Tibial artery (tissue), 4 donors: ENCODE measurements around the gene NFATC1.

Experiments used
- DNase-seq, 2 donors: peaks; one replicate each; pipeline ENCODE4 v3.0.0-alpha.2; 2019
- H3K27ac ChIP-seq, 2 donors: fragments of 200-600 bp; sonication (generic) in 1 of 2; 1 replicate in 1 of 2; 2 replicates in 1 of 2; pipeline ENCODE4 v1.5.1; 2018 to 2019; ENCODE audit warnings: mild to moderate bottlenecking in 1 of 2
- H3K27me3 ChIP-seq, 2 donors: fragments of 200-600 bp; sonication (generic) in 1 of 2; one replicate each; pipeline versions ENCODE4 v1.5.1 to v1.6.0; 2016 to 2019
- H3K36me3 ChIP-seq, 3 donors: fragments of 200-600 bp; sonication (generic) in 2 of 3; one replicate each; pipeline ENCODE4 v1.5.1; 2016 to 2019; ENCODE audit warnings: mild to moderate bottlenecking in 2 of 3
- H3K4me1 ChIP-seq, 4 donors: fragments of 200-600 bp; sonication (generic) in 2 of 4; 1 replicate in 3 of 4; 2 replicates in 1 of 4; pipeline ENCODE4 v1.5.1; 2016 to 2019
- H3K4me3 ChIP-seq, 2 donors: fragments of 200-600 bp; sonication (generic) in 1 of 2; 1 replicate in 1 of 2; 2 replicates in 1 of 2; pipeline ENCODE4 v1.5.1; 2018 to 2019; ENCODE audit warnings: mild to moderate bottlenecking in 2 of 2
- H3K9me3 ChIP-seq, 3 donors: fragments of 200-600 bp; sonication (generic) in 1 of 3; one replicate each; pipeline ENCODE4 v1.5.1; 2016 to 2019
- CTCF ChIP-seq, 2 experiments: fragments of 200-600 bp in 1 of 2; fragments of 450-650 bp in 1 of 2; IDR thresholded peaks; one replicate each; pipeline ENCODE4 v1.5.1; 2017 to 2019; ENCODE audit warnings: antibody characterized with exemption in 2 of 2, mild to moderate bottlenecking in 1 of 2, moderate library complexity in 1 of 2
- intact Hi-C: fragments of 100-400 bp; cut with DNase I; formaldehyde crosslinking; loops from one replicate; pipeline ENCODE4 v1.15.0; 2023; ENCODE audit warnings: low total_unique reads

NFATC1 gene

GRCh38 chr18:79445696-79446561 is 50.2 kb downstream of the NFATC1 start:
- no peak for TF ChIP-seq CTCF (IDR thresholded peaks at IDR 0.05)
- no peaks in the 10 kb centered on the region for H3K9me3 ChIP-seq
- peaks cover 17 to 29% (median 26%) of the 10 kb centered on the region in 3 donors for H3K36me3 ChIP-seq
- H3K4me3 ChIP-seq = no peak overlapping the region
- peaks cover 0 to 26% (median 21%) of the 10 kb centered on the region in 4 donors for H3K4me1 ChIP-seq
- no peaks in the 10 kb centered on the region for H3K27me3 ChIP-seq
- no peak overlapping the region for H3K27ac ChIP-seq
- intact Hi-C loops = no loop called here
- DNase-seq = no peak

DNA sequence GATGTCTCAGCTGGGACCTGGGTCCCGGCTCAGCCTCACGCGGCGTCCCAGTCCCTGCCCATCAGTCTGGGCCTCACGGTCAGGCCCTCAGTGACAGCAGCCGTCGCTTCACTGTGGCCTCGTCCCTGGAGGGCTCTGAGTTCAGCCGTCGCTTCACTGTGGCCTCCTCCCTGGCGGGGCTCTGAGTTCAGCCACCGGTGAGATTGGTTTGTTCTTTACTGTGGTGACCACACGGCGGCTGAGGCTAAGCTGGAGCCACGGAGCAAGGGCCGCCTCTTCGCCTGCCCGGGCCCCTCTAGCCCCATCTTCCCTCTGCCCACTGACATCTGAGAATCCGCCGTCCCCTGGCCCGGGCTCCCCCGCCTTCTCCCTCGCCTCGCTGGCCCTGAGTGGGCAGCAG is 51.2 kb downstream of the NFATC1 start:
- intact Hi-C loops = no loop called here
- Histone ChIP-seq H3K4me1 (peaks cover 0 to 26% (median 21%) of the 10 kb centered on the region in 4 donors), H3K9me3 (no peaks in the 10 kb centered on the region), H3K27me3 (no peaks in the 10 kb centered on the region), H3K27ac (no peak overlapping the region), H3K36me3 (peaks cover 27 to 39% (median 36%) of the 10 kb centered on the region in 3 donors), H3K4me3 (no peak overlapping the region)
- TF ChIP-seq CTCF (IDR thresholded peaks at IDR 0.05) = no peak
- DNase-seq = no peak

- H3K36me3 ChIP-seq = peaks cover 34 to 48% (median 45%) of the 10 kb centered on the region in 3 donors
- H3K9me3 ChIP-seq = no peaks in the 10 kb centered on the region
- H3K4me3 ChIP-seq = no peak overlapping the region
- TF ChIP-seq CTCF (IDR thresholded peaks at IDR 0.05) = no peak
- H3K27me3 ChIP-seq = no peaks in the 10 kb centered on the region
- intact Hi-C loops = no loop called here
- H3K4me1 ChIP-seq = peaks cover 0 to 18% (median 14%) of the 10 kb centered on the region in 4 donors
- H3K27ac ChIP-seq = no peak overlapping the region
- no peak for DNase-seq
Measured at GRCh38 chr18:79447703-79448367, 52.1 kb downstream of the NFATC1 start.

DNA sequence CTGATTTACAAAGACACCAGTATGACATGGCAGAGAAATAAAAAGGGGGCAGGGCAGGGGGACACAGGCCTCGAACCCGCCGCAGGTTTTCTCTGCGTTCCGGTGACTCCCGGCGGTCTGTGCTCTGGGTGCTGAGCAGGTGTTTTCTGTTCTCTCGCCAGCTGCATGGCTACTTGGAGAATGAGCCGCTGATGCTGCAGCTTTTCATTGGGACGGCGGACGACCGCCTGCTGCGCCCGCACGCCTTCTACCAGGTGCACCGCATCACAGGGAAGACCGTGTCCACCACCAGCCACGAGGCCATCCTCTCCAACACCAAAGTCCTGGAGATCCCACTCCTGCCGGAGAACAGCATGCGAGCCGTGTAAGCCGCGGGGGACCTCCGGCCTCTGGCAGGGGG is 52.9 kb downstream of the NFATC1 start:
- no peaks in the 10 kb centered on the region for H3K9me3 ChIP-seq
- TF ChIP-seq CTCF (IDR thresholded peaks at IDR 0.05) = no peak
- no peak overlapping the region for H3K27ac ChIP-seq
- peaks cover 0 to 13% (median 11%) of the 10 kb centered on the region in 4 donors for H3K4me1 ChIP-seq
- DNase-seq = no peak
- H3K4me3 ChIP-seq = no peak overlapping the region
- intact Hi-C loops = no loop called here
- H3K27me3 ChIP-seq = no peaks in the 10 kb centered on the region
- H3K36me3 ChIP-seq = peaks cover 34 to 56% (median 45%) of the 10 kb centered on the region in 3 donors

DNA sequence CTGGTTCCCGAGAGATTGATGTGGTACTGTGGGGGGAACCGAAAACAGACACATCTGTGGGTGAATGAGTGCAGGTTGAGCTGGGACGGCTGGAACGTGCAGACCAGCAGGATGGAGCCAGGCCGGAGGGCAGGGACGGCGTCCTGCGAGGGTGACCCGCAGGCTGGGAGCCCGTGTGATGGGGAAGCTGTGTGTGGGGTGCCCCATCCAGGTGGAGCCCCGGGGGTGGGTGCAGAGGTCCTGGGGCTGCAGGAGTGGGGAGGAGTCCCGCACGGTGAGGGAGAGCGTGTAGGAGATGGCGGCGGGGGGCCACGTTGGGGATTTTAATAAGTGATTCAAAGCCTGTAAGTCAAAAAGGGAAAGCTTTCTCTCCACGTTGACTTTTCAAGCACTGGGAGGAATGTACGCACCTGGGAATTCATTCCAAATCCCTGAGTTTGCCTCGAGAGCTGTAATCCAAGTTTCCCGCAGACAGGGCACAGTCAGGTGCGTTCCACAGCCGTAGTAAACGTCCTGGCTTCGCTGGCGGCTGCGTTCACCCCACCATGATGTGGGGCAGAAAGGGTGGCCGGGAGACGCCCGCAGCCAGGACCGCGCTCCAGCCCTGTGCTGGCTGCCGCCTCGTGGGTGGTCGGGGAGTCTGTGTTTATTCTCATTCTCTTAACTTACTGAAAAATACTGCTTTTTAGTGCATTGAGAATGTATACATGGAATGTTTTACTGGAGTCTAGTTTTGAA is 54.0 kb downstream of the NFATC1 start:
- intact Hi-C loops = no loop called here
- H3K4me3 ChIP-seq = no peak overlapping the region
- no peak for TF ChIP-seq CTCF (IDR thresholded peaks at IDR 0.05)
- H3K4me1 ChIP-seq = peaks cover 0 to 13% (median 11%) of the 10 kb centered on the region in 4 donors
- no peaks in the 10 kb centered on the region for H3K27me3 ChIP-seq
- no peak overlapping the region for H3K27ac ChIP-seq
- H3K9me3 ChIP-seq = no peaks in the 10 kb centered on the region
- H3K36me3 ChIP-seq = peaks cover 34 to 67% (median 46%) of the 10 kb centered on the region in 3 donors
- no peak for DNase-seq
